T-cell (primary cell): ENCODE results near the gene WEE2. TPM values are rescaled to one million over a fixed set of nuclear protein-coding genes. Genes with fewer than 3 reads are reported as not detected.
A peak's percentile ranks its signal among the peaks of the same experiment; 100 is the strongest.

Experiments used
- ATAC-seq, 4 experiments: fragments of 200-7000 bp in 3 of 4; fragments of 150-1000 bp in 1 of 4; cut with Tn5 transposase; replicated peaks in 1 of 4; 1 replicate in 3 of 4; 2 replicates in 1 of 4; pipeline ENCODE4 v1.10.0; 2021; ENCODE audit warnings: moderate library complexity in 3 of 4, mild to moderate bottlenecking in 2 of 4, moderate number of reproducible peaks in 1 of 4
- CTCF ChIA-PET, 2 donors: fragments of 300-600 bp; sonication (Branson Sonifier 250); formaldehyde crosslinking; loops; one replicate each; lab custom pipeline; 2022; ENCODE audit warnings: antibody characterized with exemption in 2 of 2; lab: Charles Lee
- POLR2A ChIA-PET, 2 donors: fragments of 300-600 bp; sonication (Branson Sonifier 250); formaldehyde crosslinking; loops; one replicate each; lab custom pipeline; 2022; ENCODE audit warnings: antibody characterized with exemption in 2 of 2; lab: Charles Lee
- DNase-seq, 35 experiments: peaks; one replicate each; pipeline versions ENCODE4 v3.0.0 to v3.0.0-alpha.2; 2013 to 2023
- H3K27ac ChIP-seq: one replicate; pipeline ENCODE4 v1.5.1; 2013; ENCODE audit warnings: low read length
- H3K27me3 ChIP-seq, 2 experiments: replicated peaks in 1 of 2; 1 replicate in 1 of 2; 2 replicates in 1 of 2; pipeline versions ENCODE4 v1.6.1 to v1.7.0; 2013; ENCODE audit warnings: low read length in 1 of 2, mixed read lengths in 1 of 2; ENCODE audit not compliant: control insufficient read depth in 2 of 2, insufficient read depth in 2 of 2; ENCODE audit errors: extremely low read depth in 1 of 2
- H3K36me3 ChIP-seq, 2 donors: 1 replicate in 1 of 2; 2 replicates in 1 of 2; pipeline versions ENCODE4 v1.6.1 to v1.7.0; 2013; ENCODE audit warnings: low read length in 1 of 2; ENCODE audit not compliant: control insufficient read depth in 2 of 2, insufficient read depth in 1 of 2; ENCODE audit errors: extremely low read depth in 1 of 2
- H3K4me1 ChIP-seq, 2 experiments: 1 replicate in 1 of 2; 2 replicates in 1 of 2; pipeline versions ENCODE4 v1.6.1 to v1.7.0; 2013; ENCODE audit warnings: low read length in 2 of 2, mixed read lengths in 1 of 2; ENCODE audit not compliant: insufficient read depth in 2 of 2, control insufficient read depth in 1 of 2; ENCODE audit errors: extremely low read depth in 1 of 2
- H3K4me3 ChIP-seq, 2 donors: 1 replicate in 1 of 2; 2 replicates in 1 of 2; pipeline versions ENCODE4 v1.5.1 to v1.7.0; 2013; ENCODE audit warnings: mild to moderate bottlenecking in 2 of 2, low read length in 1 of 2, moderate library complexity in 1 of 2; ENCODE audit not compliant: control insufficient read depth in 1 of 2; ENCODE audit errors: extremely low read depth in 1 of 2
- H3K9me3 ChIP-seq: 2 replicates; pipeline ENCODE4 v1.7.0; 2013
- H3K27ac Mint-ChIP-seq, 2 donors: one replicate each; pipeline ENCODE4 v1.8.0; 2020 to 2021; ENCODE audit warnings: mild to moderate bottlenecking in 2 of 2, mixed read lengths in 2 of 2
- H3K27me3 Mint-ChIP-seq, 2 donors: one replicate each; pipeline ENCODE4 v1.8.0; 2021 to 2022; ENCODE audit warnings: mixed read lengths in 2 of 2
- H3K36me3 Mint-ChIP-seq: one replicate; pipeline ENCODE4 v1.8.0; 2021; ENCODE audit warnings: mixed read lengths
- H3K4me1 Mint-ChIP-seq, 3 donors: one replicate each; pipeline ENCODE4 v1.8.0; 2020 to 2022; ENCODE audit warnings: mixed read lengths in 3 of 3, mild to moderate bottlenecking in 1 of 3
- H3K4me3 Mint-ChIP-seq, 3 donors: one replicate each; pipeline ENCODE4 v1.8.0; 2020 to 2022; ENCODE audit warnings: mild to moderate bottlenecking in 3 of 3, mixed read lengths in 3 of 3, moderate library complexity in 3 of 3
- H3K9me3 Mint-ChIP-seq, 3 donors: one replicate each; pipeline ENCODE4 v1.8.0; 2020 to 2022; ENCODE audit warnings: mixed read lengths in 3 of 3
- WGBS: methylation state at CpG from one replicate; pipeline ENCODE4 v1.1.5; 2013; ENCODE audit warnings: missing lambda C conversion rate; ENCODE audit not compliant: insufficient coverage; 5-methylcytosine and 5-hydroxymethylcytosine counted together
- total RNA-seq, 35 experiments: library from RNA in 6 of 35; stranded (reverse) in 6 of 35; fragments of 120-200 nt in 1 of 35; gene quantifications; one replicate each; pipeline versions ENCODE4 v1.2.1 to v1.2.4 and lab custom pipeline; 2013 to 2026

Gene WEE2
- total RNA-seq, 5 donors from 2014 or later (not counting 1 experiment from before 2014, with no cell fraction given): not detected

DNA sequence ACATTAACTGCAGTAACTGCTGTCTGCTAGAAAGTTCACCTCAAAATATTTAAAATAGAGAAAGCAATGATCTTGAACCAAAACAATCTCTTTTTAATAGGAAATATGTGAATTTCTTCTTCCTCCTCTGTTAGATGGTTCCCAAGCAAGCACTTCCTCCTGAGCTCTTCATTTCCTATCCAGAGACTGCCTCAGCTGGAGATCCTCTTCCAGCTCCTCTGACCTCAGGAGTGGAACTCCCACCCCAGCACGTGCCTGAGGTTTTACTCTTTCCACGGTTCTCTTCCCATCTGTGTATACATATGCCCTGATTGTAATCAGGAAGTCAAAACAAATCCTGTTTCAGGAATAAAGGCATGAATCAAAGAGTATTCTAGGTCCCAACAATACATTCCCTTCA, 11.8 kb upstream of the WEE2 start:
- H3K36me3 Mint-ChIP-seq: peaks cover 20% of the 10 kb centered on the region
- peaks cover 2 to 15% of the 10 kb centered on the region in 2 experiments for H3K4me1 ChIP-seq
- H3K4me1 Mint-ChIP-seq: peaks cover 83 to 89% (median 85%) of the 10 kb centered on the region in 3 donors
- WGBS: no CpG with 5 or more reads among the region's 2 CpGs
- DNase-seq: no peak
- H3K36me3 ChIP-seq: peaks cover 0 to 2% of the 10 kb centered on the region in 2 donors
- ChIA-PET CTCF (interaction anchor here (0.6 to 1.6 kb wide), 4 partner anchors 41 to 1219 kb away, joined by 3 to 4 read pairs (median 3); partner anchors contain the start of gene SSBP1 (in 1 of the 2)), POLR2A (no interaction called here)
- H3K4me3 Mint-ChIP-seq: no peak overlapping the region
- no peak overlapping the region for H3K27ac Mint-ChIP-seq
- ATAC-seq: no peak
- H3K4me3 ChIP-seq: no peak overlapping the region
- H3K27me3 ChIP-seq: no peaks in the 10 kb centered on the region
- no peaks in the 10 kb centered on the region for H3K27me3 Mint-ChIP-seq
- no peaks in the 10 kb centered on the region for H3K9me3 Mint-ChIP-seq
- no peak overlapping the region for H3K27ac ChIP-seq
- H3K9me3 ChIP-seq: no peaks in the 10 kb centered on the region

DNA sequence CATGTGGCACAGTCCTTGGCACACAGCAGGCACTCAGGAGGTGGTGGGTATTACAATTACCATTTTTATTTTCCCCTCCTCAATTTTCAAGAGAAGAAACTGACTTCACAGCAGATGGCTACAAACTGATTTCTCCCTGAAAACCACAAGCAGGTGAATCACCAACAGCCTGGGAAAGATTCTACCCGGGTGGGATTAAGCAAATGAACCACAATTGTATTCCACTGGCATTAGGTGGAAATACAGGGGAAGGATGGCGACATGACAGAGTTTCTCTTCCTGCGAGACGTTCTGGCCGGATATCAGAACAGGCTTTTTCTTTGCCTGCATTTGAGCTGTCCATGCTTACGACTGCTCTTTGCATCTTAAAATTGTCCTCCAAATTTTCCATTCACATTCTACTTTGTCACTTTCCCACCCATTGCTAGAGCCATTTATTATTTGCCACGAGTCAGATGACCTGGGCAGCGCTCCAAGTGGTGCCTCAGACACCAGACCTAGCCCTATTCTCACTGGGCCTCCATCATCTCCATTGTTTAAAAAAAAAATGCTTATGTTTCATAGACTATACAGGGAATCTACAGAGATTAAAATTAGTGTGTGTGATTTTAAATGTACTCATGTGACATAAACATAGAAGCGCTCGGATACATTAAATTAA, 10.8 kb upstream of the WEE2 start:
- Mint-ChIP-seq H3K9me3 (no peaks in the 10 kb centered on the region), H3K4me1 (peaks cover 77 to 84% (median 79%) of the 10 kb centered on the region in 3 donors), H3K27me3 (no peaks in the 10 kb centered on the region), H3K27ac (no peak overlapping the region), H3K4me3 (no peak overlapping the region), H3K36me3 (peaks cover 14% of the 10 kb centered on the region)
- Histone ChIP-seq H3K4me3 (no peak overlapping the region), H3K36me3 (peaks cover 0 to 2% of the 10 kb centered on the region in 2 donors), H3K27me3 (no peaks in the 10 kb centered on the region), H3K27ac (no peak overlapping the region), H3K4me1 (peaks cover 2 to 17% of the 10 kb centered on the region in 2 experiments), H3K9me3 (no peaks in the 10 kb centered on the region)
- DNase-seq: no peak
- POLR2A ChIA-PET: no interaction called here
- 96% methylated on average over 5 of the region's 10 CpGs for WGBS
- CTCF ChIA-PET: interaction anchor here in 1 of 2 donors (1.6 kb wide), 1 partner anchor 40 kb away, joined by 3 read pairs; the partner anchor contains the start of gene SSBP1
- ATAC-seq: no peak

GRCh38 chr7:141698247-141699015, 9.7 kb upstream of the WEE2 start:
- H3K9me3 ChIP-seq: no peaks in the 10 kb centered on the region
- Mint-ChIP-seq H3K4me1 (peaks cover 74 to 84% (median 75%) of the 10 kb centered on the region in 3 donors), H3K27me3 (no peaks in the 10 kb centered on the region), H3K27ac (peak overlapping the region; percentile 16 to 41), H3K4me3 (peak overlapping the region in 1 of 3 donors; percentile 19), H3K9me3 (no peaks in the 10 kb centered on the region), H3K36me3 (peaks cover 14% of the 10 kb centered on the region)
- peaks cover 4 to 20% of the 10 kb centered on the region in 2 experiments for H3K4me1 ChIP-seq
- no CpG with 5 or more reads among the region's 1 CpG for WGBS
- H3K36me3 ChIP-seq: peaks cover 0 to 2% of the 10 kb centered on the region in 2 donors
- ChIA-PET POLR2A (interaction anchor here in 1 of 2 donors (1.0 kb wide), 1 partner anchor 39 kb away, joined by 3 read pairs; the partner anchor contains the start of gene SSBP1), CTCF (interaction anchor here (0.6 to 1.0 kb wide), 2 partner anchors 10 to 1651 kb away, joined by 3 read pairs; partner anchors contain the start of gene WEE2 (in 1 of the 2))
- H3K27ac ChIP-seq: no peak overlapping the region
- DNase-seq (peak in 1 of 35 experiments; percentile 40), ATAC-seq (no peak)
- H3K27me3 ChIP-seq: no peaks in the 10 kb centered on the region
- H3K4me3 ChIP-seq: no peak overlapping the region

DNA sequence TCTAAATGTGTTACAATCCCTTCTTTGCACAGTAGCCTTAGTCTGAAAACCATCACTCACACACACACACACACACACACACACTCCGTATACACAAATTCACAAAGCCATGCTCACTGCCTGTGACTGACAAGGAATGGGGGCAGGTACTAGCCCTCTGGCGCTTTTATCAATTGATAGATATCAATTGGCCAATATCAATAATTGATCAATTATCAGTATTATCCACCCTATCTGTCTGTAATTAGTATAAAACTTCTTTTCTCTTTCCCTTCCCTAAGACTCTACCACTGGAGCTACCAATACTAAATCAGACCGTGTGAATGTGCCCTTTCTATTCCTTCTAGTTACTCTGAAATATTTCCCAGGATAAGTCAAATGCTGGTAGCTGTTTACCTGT, 8.3 kb upstream of the WEE2 start:
- Histone ChIP-seq H3K27ac (no peak overlapping the region), H3K36me3 (peaks cover 0 to 2% of the 10 kb centered on the region in 2 donors), H3K9me3 (no peaks in the 10 kb centered on the region), H3K27me3 (no peaks in the 10 kb centered on the region), H3K4me3 (no peak overlapping the region), H3K4me1 (peaks cover 4 to 20% of the 10 kb centered on the region in 2 experiments)
- no peaks in the 10 kb centered on the region for H3K9me3 Mint-ChIP-seq
- no peaks in the 10 kb centered on the region for H3K27me3 Mint-ChIP-seq
- ChIA-PET CTCF (interaction anchor here in 1 of 2 donors (1.1 to 2.1 kb wide), 2 partner anchors 10 to 46 kb away, joined by 3 to 11 read pairs; no protein-coding TSS in a partner anchor), POLR2A (interaction anchor here in 1 of 2 donors (1.0 kb wide), 1 partner anchor 38 kb away, joined by 3 read pairs; the partner anchor contains the start of gene SSBP1)
- no CpG with 5 or more reads among the region's 3 CpGs for WGBS
- H3K36me3 Mint-ChIP-seq: peaks cover 8% of the 10 kb centered on the region
- H3K27ac Mint-ChIP-seq: peak overlapping the region; percentile 80 to 83
- ATAC-seq (no peak), DNase-seq (no peak)
- H3K4me1 Mint-ChIP-seq: peaks cover 64 to 73% (median 66%) of the 10 kb centered on the region in 3 donors
- H3K4me3 Mint-ChIP-seq: peak overlapping the region; percentile 84 to 94 (median 88)

DNA sequence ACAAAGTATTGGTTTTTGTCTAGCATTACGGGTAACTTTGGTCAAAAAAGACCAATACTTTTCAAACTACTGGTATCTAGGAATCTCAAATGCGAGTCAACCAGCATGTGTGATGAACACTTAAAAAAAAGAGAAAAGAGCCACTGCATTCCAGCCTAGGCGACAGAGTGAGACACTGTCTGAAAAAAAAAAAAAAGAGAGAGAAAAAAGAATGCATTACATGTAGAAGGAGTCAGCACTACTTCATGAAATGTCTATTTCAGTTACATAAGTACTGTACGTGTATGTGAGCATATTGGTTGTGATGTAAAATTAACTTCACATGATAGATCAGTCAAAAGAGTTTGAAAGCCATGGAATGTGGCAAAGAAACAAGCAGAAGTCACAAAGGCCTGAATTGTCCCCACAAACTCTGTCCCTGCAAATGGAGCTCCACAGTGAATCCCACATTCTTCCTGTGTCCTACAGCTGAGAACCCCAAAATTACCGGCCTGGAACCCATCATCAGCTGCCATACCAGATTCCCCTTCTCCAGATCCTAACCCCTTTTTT, 7.8 kb upstream of the WEE2 start:
- Histone ChIP-seq H3K4me3 (peak overlapping the region; percentile 51 to 80), H3K36me3 (peaks cover 0 to 2% of the 10 kb centered on the region in 2 donors), H3K27me3 (no peaks in the 10 kb centered on the region), H3K4me1 (peaks cover 4 to 20% of the 10 kb centered on the region in 2 experiments), H3K27ac (no peak overlapping the region), H3K9me3 (no peaks in the 10 kb centered on the region)
- peak overlapping the region; percentile 84 to 94 (median 88) for H3K4me3 Mint-ChIP-seq
- WGBS: 98% methylated on average over 3 of the region's 5 CpGs
- POLR2A ChIA-PET: interaction anchor here (0.5 to 1.3 kb wide), 2 partner anchors 28 to 52 kb away, joined by 4 to 9 read pairs; no protein-coding TSS in a partner anchor
- no peaks in the 10 kb centered on the region for H3K27me3 Mint-ChIP-seq
- H3K27ac Mint-ChIP-seq: peak overlapping the region; percentile 80 to 83
- no peak for ATAC-seq
- CTCF ChIA-PET: interaction anchor here in 1 of 2 donors (1.1 to 2.1 kb wide), 2 partner anchors 11 to 46 kb away, joined by 3 to 11 read pairs; no protein-coding TSS in a partner anchor
- no peak for DNase-seq
- no peaks in the 10 kb centered on the region for H3K9me3 Mint-ChIP-seq
- H3K36me3 Mint-ChIP-seq: peaks cover 8% of the 10 kb centered on the region
- H3K4me1 Mint-ChIP-seq: peaks cover 59 to 68% (median 62%) of the 10 kb centered on the region in 3 donors
